Glutamatergic neuron (in vitro differentiated cells): ENCODE measurements around the gene PHOX2B. TPM values are rescaled to one million over a fixed set of nuclear protein-coding genes. Genes with fewer than 3 reads are reported as not detected.

ENCODE experiments used
- DNase-seq: peaks from one replicate; pipeline ENCODE4 v3.0.0; 2022
- H3K27ac Mint-ChIP-seq: one replicate; pipeline ENCODE4 v1.8.0; 2020; ENCODE audit warnings: mild to moderate bottlenecking, mixed read lengths, inconsistent platforms; ENCODE audit not compliant: unreplicated experiment
- H3K27me3 Mint-ChIP-seq: one replicate; pipeline ENCODE4 v1.8.0; 2020; ENCODE audit warnings: mild to moderate bottlenecking, moderate library complexity, mixed read lengths, inconsistent platforms; ENCODE audit not compliant: unreplicated experiment
- H3K36me3 Mint-ChIP-seq: one replicate; pipeline ENCODE4 v1.8.0; 2020; ENCODE audit warnings: mild to moderate bottlenecking, mixed read lengths, inconsistent platforms; ENCODE audit not compliant: unreplicated experiment
- H3K4me1 Mint-ChIP-seq: one replicate; pipeline ENCODE4 v1.8.0; 2020; ENCODE audit warnings: mild to moderate bottlenecking, low read depth, mixed read lengths, inconsistent platforms; ENCODE audit not compliant: unreplicated experiment
- H3K4me3 Mint-ChIP-seq: one replicate; pipeline ENCODE4 v1.8.0; 2020; ENCODE audit warnings: mild to moderate bottlenecking, mixed read lengths, inconsistent platforms; ENCODE audit not compliant: unreplicated experiment
- H3K9me3 Mint-ChIP-seq: one replicate; pipeline ENCODE4 v1.8.0; 2020; ENCODE audit warnings: mild to moderate bottlenecking, moderate library complexity, mixed read lengths, inconsistent platforms; ENCODE audit not compliant: unreplicated experiment
- long read RNA-seq: library from polyadenylated mRNA; unstranded; transcript quantifications from one replicate; pipeline ENCODE4 v2.0.0, GENCODE V29; 2020; ENCODE audit not compliant: unreplicated experiment
- total RNA-seq: library from RNA; stranded (reverse); fragmentation: NEBNext Ultra II Directional; extraction: Animal tissue kit (Norgen Biotek cat#: 25700); gene quantifications from one replicate; pipeline ENCODE4 v1.2.1, GENCODE V29; 2021; ENCODE audit not compliant: unreplicated experiment
- TF ChIP-seq, protein P1 (sequence below): fragments of 200-600 bp; sonication (generic); IDR thresholded peaks from one replicate; pipeline ENCODE4 v1.5.0; 2021; ENCODE audit not compliant: partially characterized antibody, unreplicated experiment

PHOX2B gene
- 101 TPM for total RNA-seq
- long read RNA-seq, partial matches to known transcripts: 0 of 12 reads
- long read RNA-seq, other reads (novel, unspliced or antisense): 10 of 12 reads

DNA sequence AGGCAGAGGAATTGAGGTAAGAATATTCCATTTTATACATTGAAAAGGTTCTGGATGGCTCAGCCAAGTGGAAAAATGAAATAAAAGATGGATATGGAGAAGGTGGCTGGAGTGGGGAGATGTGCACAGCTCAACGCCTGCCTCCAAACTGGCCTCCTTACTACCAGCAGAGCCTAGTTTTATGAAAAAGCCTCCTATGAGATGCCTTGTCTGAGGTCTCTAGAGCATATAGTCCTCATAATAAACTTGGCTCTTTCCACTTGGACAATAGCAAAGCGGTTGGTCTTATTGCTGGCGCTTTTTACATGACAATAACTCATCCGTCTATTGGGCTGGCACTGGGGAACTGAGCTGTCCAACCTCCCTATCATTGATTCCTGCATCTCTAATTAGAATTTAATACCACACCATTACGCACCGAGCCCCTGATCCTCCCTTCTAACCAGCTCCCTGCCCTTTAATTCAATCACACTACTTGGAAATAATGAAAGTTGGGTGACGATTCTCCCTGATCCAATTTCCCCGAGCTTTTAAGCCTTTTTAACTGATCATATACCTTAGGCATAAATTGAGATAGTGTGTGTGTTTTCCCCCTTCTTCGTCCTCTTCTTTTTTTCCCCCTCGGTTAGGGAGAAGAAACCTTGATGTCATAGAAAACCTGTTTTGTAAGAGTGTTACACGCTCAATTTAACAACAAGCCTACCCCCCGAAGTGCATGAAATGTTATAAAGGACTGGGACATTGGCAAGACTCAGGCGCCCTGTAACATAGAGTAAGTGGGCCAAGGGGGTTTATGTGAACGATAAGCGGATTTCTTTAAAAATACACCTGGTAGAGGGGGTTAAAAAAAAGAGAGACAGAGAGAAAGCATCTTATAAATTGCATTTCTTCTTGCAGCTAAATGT is at the start of gene PHOX2B:
Gene PHOX2B (minus strand): TSS at position 155 of the 905 bp plus-strand sequence. CDS start 115 bp downstream, at position 40.
- H3K4me3 Mint-ChIP-seq: peak within 1 kb of the TSS; percentile 91
- TF ChIP-seq, protein P1, sequence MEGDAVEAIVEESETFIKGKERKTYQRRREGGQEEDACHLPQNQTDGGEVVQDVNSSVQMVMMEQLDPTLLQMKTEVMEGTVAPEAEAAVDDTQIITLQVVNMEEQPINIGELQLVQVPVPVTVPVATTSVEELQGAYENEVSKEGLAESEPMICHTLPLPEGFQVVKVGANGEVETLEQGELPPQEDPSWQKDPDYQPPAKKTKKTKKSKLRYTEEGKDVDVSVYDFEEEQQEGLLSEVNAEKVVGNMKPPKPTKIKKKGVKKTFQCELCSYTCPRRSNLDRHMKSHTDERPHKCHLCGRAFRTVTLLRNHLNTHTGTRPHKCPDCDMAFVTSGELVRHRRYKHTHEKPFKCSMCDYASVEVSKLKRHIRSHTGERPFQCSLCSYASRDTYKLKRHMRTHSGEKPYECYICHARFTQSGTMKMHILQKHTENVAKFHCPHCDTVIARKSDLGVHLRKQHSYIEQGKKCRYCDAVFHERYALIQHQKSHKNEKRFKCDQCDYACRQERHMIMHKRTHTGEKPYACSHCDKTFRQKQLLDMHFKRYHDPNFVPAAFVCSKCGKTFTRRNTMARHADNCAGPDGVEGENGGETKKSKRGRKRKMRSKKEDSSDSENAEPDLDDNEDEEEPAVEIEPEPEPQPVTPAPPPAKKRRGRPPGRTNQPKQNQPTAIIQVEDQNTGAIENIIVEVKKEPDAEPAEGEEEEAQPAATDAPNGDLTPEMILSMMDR: no peak
- H3K36me3 Mint-ChIP-seq: peaks cover 9% of the 10 kb centered on the region
- no peak for DNase-seq
- H3K27me3 Mint-ChIP-seq: peaks cover 57% of the 10 kb centered on the region
- H3K27ac Mint-ChIP-seq: peak within 1 kb of the TSS; percentile 95
- peaks cover 27% of the 10 kb centered on the region for H3K4me1 Mint-ChIP-seq
- H3K9me3 Mint-ChIP-seq: peaks cover 38% of the 10 kb centered on the region

DNA sequence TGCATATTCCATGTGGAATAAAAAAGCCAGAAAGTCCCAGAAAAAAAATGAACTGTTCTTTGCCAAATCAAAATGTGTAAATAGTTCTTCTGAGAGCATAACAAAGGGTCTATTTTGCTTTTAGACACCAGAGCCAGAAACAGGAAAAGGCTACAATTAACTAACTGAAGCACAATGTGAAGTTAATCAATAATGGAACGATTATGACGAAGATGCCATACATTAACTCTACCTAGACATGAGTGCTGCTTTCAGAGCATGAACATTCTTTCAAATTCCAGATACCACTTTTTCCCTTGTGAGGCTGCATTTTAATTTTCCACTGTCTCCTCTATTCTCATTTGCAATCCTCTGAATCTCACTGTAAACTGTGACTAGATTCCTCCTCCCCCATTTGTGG is 48.7 kb upstream of the PHOX2B start:
- peaks cover 6% of the 10 kb centered on the region for H3K36me3 Mint-ChIP-seq
- peaks cover 55% of the 10 kb centered on the region for H3K4me1 Mint-ChIP-seq
- peak overlapping the region; percentile 80 for H3K4me3 Mint-ChIP-seq
- H3K9me3 Mint-ChIP-seq: peaks cover 4% of the 10 kb centered on the region
- peaks cover 2% of the 10 kb centered on the region for H3K27me3 Mint-ChIP-seq
- H3K27ac Mint-ChIP-seq: peak overlapping the region; percentile 92
- TF ChIP-seq, protein P1: no peak
- no peak for DNase-seq

DNA sequence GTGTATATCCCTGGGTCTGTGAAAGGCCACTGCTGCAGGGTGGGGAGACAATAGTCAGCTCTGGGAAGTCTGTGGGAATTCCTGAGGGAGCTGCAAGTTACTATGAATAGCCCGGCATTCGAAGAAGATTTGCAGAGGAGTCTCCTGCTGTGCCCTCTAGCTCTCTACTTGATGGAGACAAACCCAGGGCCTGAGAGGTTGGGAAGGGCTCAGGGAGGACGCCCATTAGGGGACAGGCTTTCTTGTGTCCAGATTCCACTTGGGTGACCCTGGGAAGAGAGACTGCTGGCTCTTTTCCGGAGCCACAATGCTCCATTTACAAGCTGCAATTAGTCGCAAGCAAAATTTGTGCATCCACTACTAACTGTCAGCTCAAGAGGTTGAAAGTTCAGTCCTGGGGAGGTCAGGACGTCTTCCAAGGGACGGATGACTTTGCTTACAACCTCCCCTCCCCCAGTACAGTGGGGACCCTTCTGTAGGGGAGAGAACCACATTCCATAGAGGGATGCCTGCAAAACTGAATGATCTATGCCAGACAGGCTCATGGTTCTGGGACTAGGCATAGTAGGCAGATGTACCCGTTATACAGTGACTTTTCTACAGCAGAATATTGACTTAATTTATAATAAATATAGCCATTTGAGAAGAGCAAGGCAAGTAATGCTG is 48.2 kb upstream of the PHOX2B start:
- Mint-ChIP-seq H3K36me3 (peaks cover 6% of the 10 kb centered on the region), H3K27ac (peak overlapping the region; percentile 92), H3K9me3 (peaks cover 4% of the 10 kb centered on the region), H3K4me3 (peak overlapping the region; percentile 67), H3K4me1 (peaks cover 59% of the 10 kb centered on the region), H3K27me3 (peaks cover 4% of the 10 kb centered on the region)
- DNase-seq: peak; percentile 34
- TF ChIP-seq, protein P1: no peak

DNA sequence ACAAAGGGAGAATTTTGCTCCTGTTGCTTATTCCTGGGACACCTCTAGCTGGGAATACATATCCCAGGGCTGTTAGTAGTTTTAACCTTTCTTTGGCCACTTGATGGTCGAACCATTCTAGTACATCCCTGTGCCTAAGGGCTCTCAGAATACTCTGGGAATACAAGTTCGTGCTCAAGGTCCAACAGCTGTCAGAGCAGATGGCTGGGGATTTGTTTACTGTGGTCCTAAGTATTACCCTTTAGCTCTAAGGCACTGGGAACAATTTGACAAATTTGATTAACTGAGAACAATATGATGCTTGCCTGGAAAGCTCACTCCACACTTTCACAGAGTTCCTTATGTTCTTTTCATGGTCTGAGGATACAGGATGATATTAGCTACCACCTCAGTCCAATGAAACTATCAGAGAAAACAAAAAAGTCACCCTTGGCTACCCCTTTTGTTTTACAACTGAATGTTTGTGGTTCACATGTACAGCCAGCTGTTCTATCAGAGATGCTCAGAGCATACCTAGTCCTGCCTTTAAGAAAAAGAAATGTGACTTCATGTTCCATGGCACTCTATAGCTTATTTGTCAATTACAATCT is 47.4 kb upstream of the PHOX2B start:
- Mint-ChIP-seq H3K4me3 (peak overlapping the region; percentile 67), H3K9me3 (peaks cover 4% of the 10 kb centered on the region), H3K36me3 (peaks cover under 1% of the 10 kb centered on the region), H3K27ac (peak overlapping the region; percentile 92), H3K4me1 (peaks cover 59% of the 10 kb centered on the region), H3K27me3 (peaks cover 4% of the 10 kb centered on the region)
- TF ChIP-seq, protein P1: no peak
- peak; percentile 66 for DNase-seq
